Thyroid gland (tissue), 4 donors: ENCODE measurements around the gene SPATS2L. TPM values are rescaled to one million over a fixed set of nuclear protein-coding genes. Genes with fewer than 3 reads are reported as not detected.

Experiments
- DNase-seq, 2 donors: peaks; one replicate each; pipeline ENCODE4 v3.0.0-alpha.2; 2019
- H3K27ac ChIP-seq, 3 donors: fragments of 200-600 bp; sonication (generic); 1 replicate in 2 of 3; 2 replicates in 1 of 3; pipeline ENCODE4 v1.5.1; 2016 to 2019; ENCODE audit warnings: mild to moderate bottlenecking in 1 of 3, moderate library complexity in 1 of 3
- H3K27me3 ChIP-seq: fragments of 200-600 bp; sonication (generic); one replicate; pipeline ENCODE4 v1.5.1; 2019
- H3K36me3 ChIP-seq, 2 donors: fragments of 200-600 bp; sonication (generic); one replicate each; pipeline ENCODE4 v1.5.1; 2016 to 2019
- H3K4me1 ChIP-seq, 2 donors: fragments of 200-600 bp; sonication (generic); one replicate each; pipeline ENCODE4 v1.5.1; 2017 to 2019
- H3K4me3 ChIP-seq, 3 donors: fragments of 200-600 bp; sonication (generic); replicated peaks in 1 of 3; 1 replicate in 2 of 3; 2 replicates in 1 of 3; pipeline ENCODE4 v1.5.1; 2016; ENCODE audit warnings: mild to moderate bottlenecking in 1 of 3
- H3K9me3 ChIP-seq: fragments of 200-600 bp; sonication (generic); one replicate; pipeline ENCODE4 v1.5.1; 2017
- POLR2A ChIP-seq, 2 donors: fragments of 450-650 bp; IDR thresholded peaks; one replicate each; pipeline ENCODE4 v1.6.1; 2017; ENCODE audit warnings: antibody characterized with exemption in 2 of 2, mild to moderate bottlenecking in 2 of 2, moderate library complexity in 1 of 2
- WGBS, 2 donors: methylation state at CpG; one replicate each; pipeline ENCODE4 v1.1.5; 2017; 5-methylcytosine and 5-hydroxymethylcytosine counted together
- intact Hi-C: fragments of 100-400 bp; cut with DNase I; formaldehyde crosslinking; loops from one replicate; pipeline ENCODE4 v1.15.1; 2023
- total RNA-seq, 4 donors: library from RNA; depleted of rRNA; stranded (reverse); fragments of >200 nt; gene quantifications; one replicate each; pipeline ENCODE4 v1.2.3, GENCODE V29; 2016
- TF ChIP-seq, protein P1 (sequence below), 6 experiments: fragments of 200-600 bp in 3 of 6; fragments of 450-650 bp in 3 of 6; sonication (generic) in 3 of 6; IDR thresholded peaks; one replicate each; pipeline ENCODE4 v1.5.1; 2016 to 2019; ENCODE audit warnings: antibody characterized with exemption in 6 of 6, mild to moderate bottlenecking in 2 of 6, inconsistent platforms in 1 of 6, moderate library complexity in 1 of 6

The SPATS2L gene
- total RNA-seq, 4 donors from 2014 or later: 41.7 to 101 (median 73.3) TPM

DNA sequence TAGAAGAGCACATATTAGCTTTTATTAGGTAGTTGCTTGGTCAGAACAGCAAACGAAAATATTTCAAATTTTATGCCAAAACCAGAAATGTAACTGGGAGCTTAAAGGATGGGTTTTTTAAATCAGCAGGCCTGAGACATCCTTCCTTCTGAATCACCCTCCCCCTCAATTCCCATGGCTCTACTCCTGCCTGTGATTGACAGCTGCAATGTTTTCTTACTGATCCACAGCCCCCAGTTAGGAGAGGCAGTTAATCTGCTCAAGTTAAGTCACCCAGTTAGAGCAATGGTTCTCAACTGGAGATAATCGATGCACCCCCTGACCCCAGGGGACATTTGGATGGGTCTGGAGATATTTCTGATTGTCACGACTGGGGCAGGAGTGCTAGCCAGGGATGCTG is 178.4 kb downstream of the SPATS2L start:
- 78 to 83% methylated on average over 3 of the region's 3 CpGs for WGBS, 2 donors
- Histone ChIP-seq H3K9me3 (no peaks in the 10 kb centered on the region), H3K36me3 (peaks cover 4 to 5% of the 10 kb centered on the region in 2 donors), H3K27me3 (no peaks in the 10 kb centered on the region), H3K4me3 (no peak overlapping the region), H3K27ac (no peak overlapping the region), H3K4me1 (no peaks in the 10 kb centered on the region)
- no peak for DNase-seq
- intact Hi-C loops: loop anchor here (5.0 kb wide), 1 partner anchor 503 kb away; no protein-coding TSS in a partner anchor
- no peak for TF ChIP-seq POLR2A (IDR thresholded peaks at IDR 0.05)
- TF ChIP-seq, protein P1, sequence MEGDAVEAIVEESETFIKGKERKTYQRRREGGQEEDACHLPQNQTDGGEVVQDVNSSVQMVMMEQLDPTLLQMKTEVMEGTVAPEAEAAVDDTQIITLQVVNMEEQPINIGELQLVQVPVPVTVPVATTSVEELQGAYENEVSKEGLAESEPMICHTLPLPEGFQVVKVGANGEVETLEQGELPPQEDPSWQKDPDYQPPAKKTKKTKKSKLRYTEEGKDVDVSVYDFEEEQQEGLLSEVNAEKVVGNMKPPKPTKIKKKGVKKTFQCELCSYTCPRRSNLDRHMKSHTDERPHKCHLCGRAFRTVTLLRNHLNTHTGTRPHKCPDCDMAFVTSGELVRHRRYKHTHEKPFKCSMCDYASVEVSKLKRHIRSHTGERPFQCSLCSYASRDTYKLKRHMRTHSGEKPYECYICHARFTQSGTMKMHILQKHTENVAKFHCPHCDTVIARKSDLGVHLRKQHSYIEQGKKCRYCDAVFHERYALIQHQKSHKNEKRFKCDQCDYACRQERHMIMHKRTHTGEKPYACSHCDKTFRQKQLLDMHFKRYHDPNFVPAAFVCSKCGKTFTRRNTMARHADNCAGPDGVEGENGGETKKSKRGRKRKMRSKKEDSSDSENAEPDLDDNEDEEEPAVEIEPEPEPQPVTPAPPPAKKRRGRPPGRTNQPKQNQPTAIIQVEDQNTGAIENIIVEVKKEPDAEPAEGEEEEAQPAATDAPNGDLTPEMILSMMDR (IDR thresholded peaks at IDR 0.05): no peak

DNA sequence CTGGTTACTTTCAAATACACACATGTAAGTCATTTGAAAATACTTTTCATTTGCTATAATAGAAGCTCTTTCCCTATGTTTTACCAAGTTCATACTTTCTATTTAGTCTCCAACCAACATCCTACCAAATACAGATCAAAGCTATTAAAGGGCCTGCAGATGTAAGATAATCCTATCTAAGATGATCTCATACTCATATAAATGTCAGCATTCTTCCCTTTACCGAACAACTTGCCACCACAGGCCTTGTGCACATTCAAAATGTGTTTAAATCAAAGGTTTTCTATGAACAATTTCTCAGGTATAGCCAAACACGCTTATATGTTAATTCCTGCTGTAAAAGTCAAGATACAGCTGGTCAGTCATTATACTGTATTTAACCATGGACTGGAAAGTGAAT is 180.0 kb downstream of the SPATS2L start:
- Histone ChIP-seq H3K4me1 (no peaks in the 10 kb centered on the region), H3K27me3 (no peaks in the 10 kb centered on the region), H3K9me3 (no peaks in the 10 kb centered on the region), H3K36me3 (peaks cover 11 to 16% of the 10 kb centered on the region in 2 donors), H3K27ac (no peak overlapping the region), H3K4me3 (no peak overlapping the region)
- TF ChIP-seq POLR2A (IDR thresholded peaks at IDR 0.05): no peak
- TF ChIP-seq, protein P1 (IDR thresholded peaks at IDR 0.05): no peak
- WGBS, 2 donors: 83 to 94% methylated on average over 2 of the region's 2 CpGs
- intact Hi-C loops: no loop called here
- DNase-seq: no peak

DNA sequence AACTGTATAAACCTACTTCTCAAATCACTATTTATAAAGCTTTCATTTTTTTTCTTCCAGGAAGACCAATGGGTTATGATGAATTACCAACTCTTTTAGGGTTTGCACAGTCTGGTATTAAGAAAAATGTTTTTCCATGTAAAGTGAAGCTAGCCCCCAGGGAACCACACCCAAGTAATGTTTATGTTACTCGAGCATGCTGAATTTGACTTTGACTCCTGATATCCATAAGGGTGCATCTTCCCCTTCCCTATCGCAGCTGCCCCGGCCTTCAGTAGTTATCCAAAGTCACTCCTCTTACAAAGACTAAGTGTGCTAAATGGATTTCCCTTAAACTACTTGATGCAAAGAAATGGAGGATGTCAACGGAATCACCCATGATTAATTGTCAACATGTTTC is 181.7 kb downstream of the SPATS2L start:
- DNase-seq: no peak
- 86 to 93% methylated on average over 4 of the region's 4 CpGs for WGBS, 2 donors
- H3K27ac ChIP-seq: no peak overlapping the region
- TF ChIP-seq, protein P1 (IDR thresholded peaks at IDR 0.05): no peak
- no peak for TF ChIP-seq POLR2A (IDR thresholded peaks at IDR 0.05)
- H3K9me3 ChIP-seq: no peaks in the 10 kb centered on the region
- peaks cover 11 to 22% of the 10 kb centered on the region in 2 donors for H3K36me3 ChIP-seq
- intact Hi-C loops: no loop called here
- no peaks in the 10 kb centered on the region for H3K27me3 ChIP-seq
- no peaks in the 10 kb centered on the region for H3K4me1 ChIP-seq
- no peak overlapping the region for H3K4me3 ChIP-seq

DNA sequence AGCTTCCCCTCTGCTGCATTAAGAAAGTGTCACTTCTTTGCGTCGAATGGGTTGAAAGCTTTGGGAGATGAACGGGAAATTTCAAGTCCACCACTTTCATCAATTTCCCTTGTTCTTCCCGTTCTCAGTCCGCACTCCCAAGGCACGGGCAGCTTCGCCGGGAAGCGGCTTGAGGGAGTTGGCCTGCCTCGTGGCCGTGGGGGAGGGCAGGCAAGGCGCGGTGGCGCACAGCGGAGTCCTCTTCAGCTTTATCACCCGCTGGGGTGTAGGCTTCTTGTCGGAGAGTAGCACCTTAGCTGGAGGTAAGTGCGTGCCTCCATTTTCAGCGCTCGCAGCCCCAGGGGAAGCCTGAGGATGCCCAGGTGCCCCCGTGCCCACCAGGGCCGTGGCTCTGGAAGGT is 183.5 kb downstream of the SPATS2L start:
- no peak for DNase-seq
- Histone ChIP-seq H3K36me3 (peaks cover 17 to 22% of the 10 kb centered on the region in 2 donors), H3K4me1 (no peaks in the 10 kb centered on the region), H3K27me3 (no peaks in the 10 kb centered on the region), H3K9me3 (no peaks in the 10 kb centered on the region), H3K4me3 (no peak overlapping the region), H3K27ac (no peak overlapping the region)
- intact Hi-C loops: no loop called here
- TF ChIP-seq POLR2A (IDR thresholded peaks at IDR 0.05): no peak
- TF ChIP-seq, protein P1 (IDR thresholded peaks at IDR 0.05): no peak
- 95 to 96% methylated on average over 22 of the region's 22 CpGs for WGBS, 2 donors

DNA sequence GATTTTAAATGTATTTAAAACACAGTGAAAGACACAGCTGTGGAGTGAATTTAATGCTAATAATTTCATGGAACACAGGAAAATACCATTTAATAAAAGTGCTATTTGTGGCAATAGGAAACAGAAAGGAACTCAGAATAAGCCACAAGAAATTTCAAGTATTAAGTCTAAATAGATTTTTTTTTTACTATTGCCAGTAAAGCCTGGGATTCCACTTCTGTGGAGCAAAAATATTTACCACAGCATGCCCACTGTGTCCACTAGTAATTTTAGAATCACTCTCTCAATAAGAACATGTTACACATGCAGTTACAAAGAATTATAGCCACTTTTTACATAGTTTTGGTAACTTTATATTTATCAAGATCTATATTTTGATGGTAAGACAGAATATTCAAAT is 186.2 kb downstream of the SPATS2L start:
- Histone ChIP-seq H3K4me3 (no peak overlapping the region), H3K9me3 (no peaks in the 10 kb centered on the region), H3K36me3 (peaks cover 25 to 26% of the 10 kb centered on the region in 2 donors), H3K27me3 (no peaks in the 10 kb centered on the region), H3K27ac (no peak overlapping the region), H3K4me1 (no peaks in the 10 kb centered on the region)
- no peak for TF ChIP-seq POLR2A (IDR thresholded peaks at IDR 0.05)
- TF ChIP-seq, protein P1 (IDR thresholded peaks at IDR 0.05): no peak
- no peak for DNase-seq
- intact Hi-C loops: no loop called here
